ENCODE measurements around the gene C2orf49.

DNA sequence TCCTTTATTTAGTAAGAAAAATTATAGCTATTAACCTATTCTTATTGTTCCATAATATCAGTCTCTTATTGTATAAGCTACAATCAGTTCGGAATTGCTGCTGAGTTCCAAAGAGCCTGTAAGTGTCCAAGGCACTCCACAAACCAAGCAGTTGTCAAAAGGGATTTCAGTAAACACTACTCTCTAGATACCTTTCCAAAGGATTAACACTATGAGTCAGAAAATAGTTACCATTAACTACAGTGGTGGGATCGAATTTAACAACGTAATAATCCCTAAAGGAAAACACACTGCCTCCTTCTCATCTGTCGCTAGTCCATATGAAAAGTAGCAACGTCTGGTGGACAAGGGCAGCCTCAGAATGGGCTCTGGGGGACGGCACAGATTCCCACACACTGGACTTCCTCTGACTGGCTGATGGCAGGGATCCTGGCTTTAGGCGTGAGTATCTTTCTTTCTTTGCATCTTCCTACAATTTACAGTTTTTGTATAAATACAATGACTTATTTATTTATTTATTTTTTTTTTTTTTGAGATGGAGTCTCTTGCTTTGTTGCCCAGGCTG lies 16.6 kb upstream of the C2orf49 start:
- no peak for TF ChIP-seq GATA3 (IDR thresholded peaks at IDR 0.05; ENCODE audit: low read depth, low read length)
- TF ChIP-seq GATA2 (IDR thresholded peaks at IDR 0.05; ENCODE audit: low read depth, low read length), result no peak

Data from SH-SY5Y (cell line).